ENCODE results near the gene SLC49A3.
"Not testable (repeated sequence)": the region's sequence is repeated elsewhere in the genome, so short reads cannot be mapped to it uniquely, and the experiment has no call there.

SLC49A3 gene

GRCh38 chr4:688854-689681, at the start of gene SLC49A3:
TSS of gene SLC49A3 (minus strand) at chr4:689151. CDS start at chr4:689127, 24 bp downstream.
- no peak for DNase-seq

- not testable (repeated sequence) for DNase-seq
Measured at GRCh38 chr4:736561-736960, 47.6 kb upstream of the SLC49A3 start.

DNA sequence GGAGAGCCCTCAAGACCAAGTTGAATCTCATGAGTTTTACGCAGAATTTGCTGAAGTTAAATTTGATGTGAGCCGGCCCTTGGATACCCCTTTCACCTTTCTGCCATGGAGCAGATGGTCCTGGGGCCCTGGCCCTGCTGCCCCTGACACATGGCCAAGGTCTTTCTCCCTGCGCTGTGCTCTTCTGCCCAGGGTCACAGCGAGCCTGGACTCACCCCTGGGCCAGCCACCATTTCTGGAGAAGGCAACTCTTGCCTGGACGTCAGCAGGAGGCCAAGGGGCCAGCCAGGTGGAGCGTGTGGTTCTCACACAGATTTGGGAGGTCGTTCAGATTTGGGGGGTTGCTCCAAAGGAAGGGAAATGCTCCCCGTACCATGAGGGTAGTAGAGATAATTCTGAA, 46.6 kb upstream of the SLC49A3 start:
- DNase-seq = no peak

- DNase-seq = no peak
Measured at GRCh38 chr4:734951-735350, 46.0 kb upstream of the SLC49A3 start.

DNA sequence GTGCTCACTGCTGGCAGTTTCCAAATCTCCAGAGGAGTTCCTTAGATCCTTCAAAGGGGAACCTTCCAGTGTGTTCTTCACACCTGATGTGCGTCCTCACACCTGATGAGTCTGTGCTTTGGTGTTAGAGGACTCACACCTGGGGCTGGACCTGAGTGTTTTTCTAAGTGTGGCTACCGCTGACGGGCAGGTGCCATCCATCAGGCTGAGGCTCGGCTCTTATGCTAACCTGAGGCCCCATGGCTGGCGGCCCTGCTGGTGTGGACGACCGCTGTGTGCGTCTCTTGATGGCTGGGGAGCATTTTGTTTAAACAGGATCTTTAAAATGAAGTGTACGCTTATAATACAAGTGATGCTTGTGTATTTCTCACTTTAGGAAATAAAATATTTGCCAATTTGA, 45.1 kb upstream of the SLC49A3 start:
- no peak for DNase-seq

- DNase-seq = no peak
Measured at GRCh38 chr4:733631-733980, 44.7 kb upstream of the SLC49A3 start.

GRCh38 chr4:732911-733630, 44.1 kb upstream of the SLC49A3 start:
- no peak for DNase-seq

DNA sequence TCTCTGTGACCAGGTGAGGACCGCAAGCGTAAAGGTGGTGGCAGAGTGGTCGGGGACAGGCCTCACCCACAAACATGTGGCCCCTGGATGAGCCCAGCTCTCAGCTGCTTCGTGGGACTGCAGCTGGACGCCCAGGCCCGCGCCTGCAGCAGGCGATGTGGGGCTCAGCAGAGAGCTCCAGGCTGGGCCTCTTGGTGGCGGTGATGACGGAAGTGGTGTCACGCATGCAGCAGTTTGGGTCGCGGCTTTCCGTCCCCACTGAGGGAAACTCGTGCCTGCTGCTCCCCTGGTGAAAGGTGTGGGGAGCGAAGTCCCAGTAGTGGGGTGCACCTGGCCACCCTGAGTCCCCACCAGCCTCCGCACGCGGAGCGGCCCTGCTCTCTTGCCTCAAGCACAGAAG, 43.5 kb upstream of the SLC49A3 start:
- DNase-seq = no peak

GRCh38 chr4:731954-732353, 43.0 kb upstream of the SLC49A3 start:
- DNase-seq = not testable (repeated sequence)

DNA sequence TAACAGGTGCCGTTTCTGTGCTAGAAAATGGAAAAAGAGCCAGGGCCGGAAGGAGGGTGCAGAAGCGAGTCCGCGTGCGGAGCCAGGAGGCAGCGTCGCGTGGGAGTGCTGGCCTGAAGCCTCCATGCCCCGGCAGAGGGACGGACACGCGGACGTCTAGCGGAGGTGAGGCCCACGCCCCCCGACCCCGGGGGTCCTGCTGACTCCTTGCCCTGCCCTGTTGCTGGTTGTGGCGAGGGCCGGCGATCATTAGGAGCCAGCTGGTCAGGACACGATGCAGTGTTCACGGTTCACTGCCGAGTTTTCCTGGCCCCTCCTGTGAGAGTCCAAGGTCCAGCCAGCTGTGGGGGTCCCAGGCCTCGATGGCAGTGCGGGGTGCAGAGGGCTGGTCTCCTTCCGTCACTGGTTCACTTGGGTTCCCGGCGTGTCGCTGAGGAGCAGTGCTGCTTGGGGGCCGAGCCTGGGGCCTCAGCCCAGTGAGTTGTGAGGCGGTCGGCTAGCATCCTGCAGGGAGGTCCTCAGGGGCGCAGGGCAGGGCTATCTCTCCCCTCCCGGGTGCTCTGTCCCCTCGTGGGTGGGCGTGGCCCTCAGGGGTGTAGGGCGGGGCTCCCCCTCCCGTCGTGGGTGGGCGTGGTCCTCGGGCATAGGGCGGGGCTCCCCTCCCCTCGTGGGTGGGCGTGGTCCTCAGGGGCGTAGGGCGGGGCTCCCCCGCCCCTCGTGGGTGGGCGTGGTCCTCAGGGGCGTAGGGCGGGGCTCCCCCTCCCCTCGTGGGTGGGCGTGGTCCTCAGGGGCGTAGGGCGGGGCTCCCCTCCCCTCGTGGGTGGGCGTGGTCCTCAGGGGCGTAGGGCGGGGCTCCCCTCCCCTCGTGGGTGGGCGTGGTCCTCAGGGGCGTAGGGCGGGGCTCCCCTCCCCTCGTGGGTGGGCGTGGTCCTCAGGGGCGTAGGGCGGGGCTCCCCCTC, 42.3 kb upstream of the SLC49A3 start:
- DNase-seq = not testable (repeated sequence)

GRCh38 chr4:730511-730910, 41.6 kb upstream of the SLC49A3 start:
- no peak for DNase-seq

DNA sequence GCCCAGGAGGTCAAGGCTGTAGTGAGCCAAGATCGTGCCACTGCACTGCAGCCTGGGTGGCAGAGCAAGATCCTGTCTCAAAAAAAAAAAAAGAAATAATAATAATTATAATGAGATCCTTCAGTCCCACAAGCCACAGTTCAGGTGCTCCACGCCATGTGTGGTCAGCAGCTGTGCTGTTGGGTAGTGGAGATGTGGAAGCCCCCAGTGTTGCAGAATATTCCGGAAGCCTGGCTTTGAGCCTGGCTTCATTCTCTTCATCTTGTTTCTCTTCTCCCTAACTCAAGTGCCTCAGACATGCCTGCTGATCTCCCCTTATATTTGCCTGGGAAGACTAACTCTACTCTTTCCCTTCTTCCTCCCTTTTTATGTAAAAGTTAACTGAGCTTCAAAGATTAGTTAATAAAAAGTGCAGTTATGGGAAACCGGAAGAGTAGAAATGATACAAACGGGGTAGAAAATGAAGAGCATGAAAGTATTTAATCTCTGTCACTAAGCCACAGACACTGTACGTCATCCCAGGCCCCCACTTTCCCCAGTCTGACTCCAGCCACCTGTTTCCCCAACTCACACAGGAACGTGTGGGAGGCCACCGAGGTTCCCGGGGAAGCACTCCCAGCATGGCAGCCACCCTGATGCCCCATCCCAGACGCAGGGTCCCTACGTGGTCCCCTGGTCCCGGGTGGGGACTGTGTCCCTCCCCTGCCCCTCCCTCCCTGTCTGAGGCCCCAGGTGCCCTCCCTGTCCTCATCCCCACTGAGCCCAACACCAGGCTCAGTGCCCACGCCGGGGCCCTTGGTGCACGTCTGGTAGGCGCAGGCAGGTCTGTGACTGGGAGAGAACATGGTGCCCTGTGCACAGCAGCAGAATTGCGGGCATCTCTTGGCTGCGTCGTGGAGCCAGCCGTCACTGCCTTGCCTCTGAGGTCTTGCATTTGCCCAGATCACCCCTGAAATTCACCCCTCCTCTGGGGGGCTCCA, 40.7 kb upstream of the SLC49A3 start:
- no peak for DNase-seq

- DNase-seq = no peak
Measured at GRCh38 chr4:727576-727975, 38.6 kb upstream of the SLC49A3 start.

DNA sequence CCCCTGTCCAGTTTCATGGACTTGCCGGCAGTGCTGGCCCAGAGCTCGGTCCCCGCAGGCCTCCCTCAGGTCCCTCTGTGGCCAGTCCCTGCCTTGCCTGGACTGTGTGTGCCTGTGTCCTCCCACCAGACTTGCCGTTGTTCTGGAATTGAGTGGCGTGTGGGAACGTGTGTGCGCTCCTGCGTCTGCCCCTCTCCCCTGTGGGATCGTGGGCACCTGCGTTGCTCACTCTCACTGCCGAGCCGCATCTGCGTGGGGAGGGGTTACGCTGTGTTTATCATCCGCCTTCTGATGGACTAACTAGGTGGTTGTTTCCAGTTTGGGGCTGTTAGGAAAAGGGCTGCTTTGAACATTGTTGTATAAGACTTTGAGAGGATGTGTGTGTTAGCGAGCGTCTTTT, 37.9 kb upstream of the SLC49A3 start:
- DNase-seq = no peak

- no peak for DNase-seq
Measured at GRCh38 chr4:726235-726787, 37.4 kb upstream of the SLC49A3 start.

GRCh38 chr4:725391-726234, 36.7 kb upstream of the SLC49A3 start:
- no peak for DNase-seq

GRCh38 chr4:723751-724530, 35.0 kb upstream of the SLC49A3 start:
- no peak for DNase-seq

DNA sequence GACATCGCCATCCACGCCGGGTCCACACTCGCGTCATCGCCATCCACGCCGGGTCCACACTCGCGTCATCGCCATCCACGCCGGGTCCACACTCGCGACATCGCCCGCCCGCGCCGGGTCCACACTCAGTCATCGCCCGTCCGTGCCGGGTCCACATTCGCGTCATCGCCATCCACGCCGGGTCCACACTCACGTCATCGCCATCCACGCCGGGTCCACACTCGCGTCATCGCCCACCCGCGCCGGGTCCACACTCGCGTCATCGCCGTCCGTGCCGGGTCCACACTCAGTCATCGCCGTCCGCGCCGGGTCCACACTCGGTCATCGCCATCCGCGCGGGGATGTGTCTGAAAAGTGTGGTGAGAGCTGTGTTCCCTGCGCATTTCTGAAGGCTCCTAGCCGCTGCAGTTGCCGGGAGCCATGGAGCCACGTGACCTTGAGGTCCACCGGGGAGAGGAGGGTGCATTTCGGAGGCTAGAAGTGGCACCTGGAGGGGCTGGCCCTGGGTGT, 34.0 kb upstream of the SLC49A3 start:
- DNase-seq = no peak

DNA sequence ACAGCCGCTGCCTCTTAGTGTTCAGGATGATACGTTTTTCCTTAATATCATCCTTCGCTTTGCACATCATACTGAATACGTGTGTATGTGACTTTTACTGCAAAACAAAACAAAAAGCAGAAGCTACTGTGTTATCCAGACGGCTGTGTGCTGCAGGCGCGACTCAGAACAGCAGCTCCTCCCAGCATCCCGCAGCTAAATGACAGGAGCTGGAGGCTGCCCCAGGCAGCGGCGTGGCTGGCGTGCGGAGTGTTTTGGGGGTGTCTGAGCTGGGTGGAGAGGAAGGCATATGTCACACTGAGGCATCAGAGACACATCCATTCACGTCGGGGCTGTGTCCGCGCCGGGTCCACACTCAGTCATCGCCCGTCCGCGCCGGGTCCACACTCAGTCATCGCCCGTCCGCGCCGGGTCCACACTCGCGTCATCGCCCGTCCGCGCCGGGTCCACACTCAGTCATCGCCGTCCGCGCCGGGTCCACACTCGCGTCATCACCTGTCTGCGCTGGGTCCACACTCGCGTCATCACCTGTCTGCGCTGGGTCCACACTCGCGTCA, 33.3 kb upstream of the SLC49A3 start:
- no peak for DNase-seq

Data from NCI-H1417 treated with DMSO at 0.1 percent for 48 hours (cell line).